ENCODE data around the gene RAD21L1.

The RAD21L1 gene

GRCh38 chr20:1202762-1203504, 22.9 kb upstream of the RAD21L1 start, which contains the start of gene C20orf202:
TSS of gene C20orf202 (plus strand) at chr20:1203454. CDS start at chr20:1203586, 132 bp downstream.
- no peaks in the 10 kb centered on the region for H3K27me3 ChIP-seq (ENCODE audit: control insufficient read depth, insufficient read depth, low read length)
- H3K36me3 ChIP-seq (ENCODE audit: control insufficient read depth, insufficient read depth, low read length), result no peaks in the 10 kb centered on the region
- no peak within 1 kb of the TSS for H3K9ac ChIP-seq (ENCODE audit: low read depth, low read length)
- no peaks in the 10 kb centered on the region for H3K9me3 ChIP-seq (ENCODE audit: control insufficient read depth, insufficient read depth, low read length)
- H3K4me3 ChIP-seq (ENCODE audit: low read depth, low read length), result no peak within 1 kb of the TSS
- no peaks in the 10 kb centered on the region for H3K4me1 ChIP-seq (ENCODE audit: control insufficient read depth, insufficient read depth, low read length)

- Histone ChIP-seq H3K4me1 (ENCODE audit: control insufficient read depth, insufficient read depth, low read length) (no peaks in the 10 kb centered on the region), H3K36me3 (ENCODE audit: control insufficient read depth, insufficient read depth, low read length) (no peaks in the 10 kb centered on the region), H3K4me3 (ENCODE audit: low read depth, low read length) (no peak overlapping the region), H3K27me3 (ENCODE audit: control insufficient read depth, insufficient read depth, low read length) (no peaks in the 10 kb centered on the region), H3K9me3 (ENCODE audit: control insufficient read depth, insufficient read depth, low read length) (no peaks in the 10 kb centered on the region), H3K9ac (ENCODE audit: low read depth, low read length) (no peak overlapping the region)
Observed at GRCh38 chr20:1203630-1204029, 22.2 kb upstream of the RAD21L1 start.

GRCh38 chr20:1204113-1204512, 21.7 kb upstream of the RAD21L1 start:
- Histone ChIP-seq H3K4me3 (ENCODE audit: low read depth, low read length) (no peak overlapping the region), H3K36me3 (ENCODE audit: control insufficient read depth, insufficient read depth, low read length) (no peaks in the 10 kb centered on the region), H3K4me1 (ENCODE audit: control insufficient read depth, insufficient read depth, low read length) (no peaks in the 10 kb centered on the region), H3K9me3 (ENCODE audit: control insufficient read depth, insufficient read depth, low read length) (no peaks in the 10 kb centered on the region), H3K9ac (ENCODE audit: low read depth, low read length) (no peak overlapping the region), H3K27me3 (ENCODE audit: control insufficient read depth, insufficient read depth, low read length) (no peaks in the 10 kb centered on the region)

GRCh38 chr20:1204576-1204975, 21.3 kb upstream of the RAD21L1 start:
- no peaks in the 10 kb centered on the region for H3K36me3 ChIP-seq (ENCODE audit: control insufficient read depth, insufficient read depth, low read length)
- no peaks in the 10 kb centered on the region for H3K4me1 ChIP-seq (ENCODE audit: control insufficient read depth, insufficient read depth, low read length)
- H3K9me3 ChIP-seq (ENCODE audit: control insufficient read depth, insufficient read depth, low read length), result no peaks in the 10 kb centered on the region
- H3K4me3 ChIP-seq (ENCODE audit: low read depth, low read length), result no peak overlapping the region
- H3K27me3 ChIP-seq (ENCODE audit: control insufficient read depth, insufficient read depth, low read length), result no peaks in the 10 kb centered on the region
- no peak overlapping the region for H3K9ac ChIP-seq (ENCODE audit: low read depth, low read length)

DNA sequence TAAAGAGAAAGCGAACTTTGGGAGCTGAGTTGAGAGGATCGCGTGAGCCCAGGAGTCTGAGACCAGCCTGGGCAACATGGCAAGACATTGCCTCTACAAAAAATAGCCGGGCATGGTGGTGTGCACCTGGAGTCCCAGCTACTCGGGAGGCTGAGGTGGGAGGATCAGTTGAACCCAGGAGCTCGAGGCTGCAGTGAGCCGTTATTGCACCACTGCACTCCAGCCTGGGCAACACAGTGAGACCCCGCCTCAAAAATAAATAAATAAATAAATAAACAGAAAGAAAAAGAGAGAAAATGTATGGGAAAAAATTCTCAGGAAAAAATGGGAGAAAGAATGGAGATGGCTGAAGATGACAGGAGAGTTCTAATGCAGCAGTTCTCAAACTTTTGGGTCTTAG, 20.0 kb upstream of the RAD21L1 start:
- Histone ChIP-seq H3K4me3 (ENCODE audit: low read depth, low read length) (no peak overlapping the region), H3K9ac (ENCODE audit: low read depth, low read length) (no peak overlapping the region), H3K9me3 (ENCODE audit: control insufficient read depth, insufficient read depth, low read length) (no peaks in the 10 kb centered on the region), H3K27me3 (ENCODE audit: control insufficient read depth, insufficient read depth, low read length) (no peaks in the 10 kb centered on the region), H3K36me3 (ENCODE audit: control insufficient read depth, insufficient read depth, low read length) (no peaks in the 10 kb centered on the region), H3K4me1 (ENCODE audit: control insufficient read depth, insufficient read depth, low read length) (no peaks in the 10 kb centered on the region)

GRCh38 chr20:1206366-1207148, 19.3 kb upstream of the RAD21L1 start:
- Histone ChIP-seq H3K4me3 (ENCODE audit: low read depth, low read length) (no peak overlapping the region), H3K4me1 (ENCODE audit: control insufficient read depth, insufficient read depth, low read length) (no peaks in the 10 kb centered on the region), H3K36me3 (ENCODE audit: control insufficient read depth, insufficient read depth, low read length) (no peaks in the 10 kb centered on the region), H3K27me3 (ENCODE audit: control insufficient read depth, insufficient read depth, low read length) (no peaks in the 10 kb centered on the region), H3K9me3 (ENCODE audit: control insufficient read depth, insufficient read depth, low read length) (no peaks in the 10 kb centered on the region), H3K9ac (ENCODE audit: low read depth, low read length) (no peak overlapping the region)

DNA sequence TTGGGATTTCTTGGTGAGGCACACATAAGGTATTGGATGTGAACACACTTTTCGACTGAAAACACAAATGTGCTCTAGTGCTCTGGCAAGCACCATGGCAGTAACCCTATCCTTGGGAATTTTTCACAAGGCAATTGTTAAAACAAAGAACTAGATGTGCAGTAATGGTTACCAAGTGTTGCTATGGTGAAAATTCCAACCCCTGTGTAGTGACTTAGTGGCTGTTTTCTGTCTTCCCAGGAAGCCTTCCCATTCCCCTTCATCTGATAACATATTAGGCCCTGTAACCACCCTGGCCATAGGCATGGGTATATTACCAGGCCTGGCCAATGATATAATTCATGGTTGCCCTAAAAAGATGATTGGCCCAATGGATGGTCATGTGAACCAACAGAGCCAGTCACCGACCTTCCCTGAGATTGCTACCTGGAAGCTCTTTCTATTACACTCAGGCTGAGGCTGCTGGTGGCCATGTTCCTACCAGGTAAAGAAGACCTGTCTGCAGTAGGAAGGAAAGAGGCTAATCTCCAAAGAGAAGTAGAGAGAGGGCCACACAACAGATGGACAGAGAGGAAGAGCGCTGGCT, 18.5 kb upstream of the RAD21L1 start:
- no peak overlapping the region for H3K9ac ChIP-seq (ENCODE audit: low read depth, low read length)

DNA sequence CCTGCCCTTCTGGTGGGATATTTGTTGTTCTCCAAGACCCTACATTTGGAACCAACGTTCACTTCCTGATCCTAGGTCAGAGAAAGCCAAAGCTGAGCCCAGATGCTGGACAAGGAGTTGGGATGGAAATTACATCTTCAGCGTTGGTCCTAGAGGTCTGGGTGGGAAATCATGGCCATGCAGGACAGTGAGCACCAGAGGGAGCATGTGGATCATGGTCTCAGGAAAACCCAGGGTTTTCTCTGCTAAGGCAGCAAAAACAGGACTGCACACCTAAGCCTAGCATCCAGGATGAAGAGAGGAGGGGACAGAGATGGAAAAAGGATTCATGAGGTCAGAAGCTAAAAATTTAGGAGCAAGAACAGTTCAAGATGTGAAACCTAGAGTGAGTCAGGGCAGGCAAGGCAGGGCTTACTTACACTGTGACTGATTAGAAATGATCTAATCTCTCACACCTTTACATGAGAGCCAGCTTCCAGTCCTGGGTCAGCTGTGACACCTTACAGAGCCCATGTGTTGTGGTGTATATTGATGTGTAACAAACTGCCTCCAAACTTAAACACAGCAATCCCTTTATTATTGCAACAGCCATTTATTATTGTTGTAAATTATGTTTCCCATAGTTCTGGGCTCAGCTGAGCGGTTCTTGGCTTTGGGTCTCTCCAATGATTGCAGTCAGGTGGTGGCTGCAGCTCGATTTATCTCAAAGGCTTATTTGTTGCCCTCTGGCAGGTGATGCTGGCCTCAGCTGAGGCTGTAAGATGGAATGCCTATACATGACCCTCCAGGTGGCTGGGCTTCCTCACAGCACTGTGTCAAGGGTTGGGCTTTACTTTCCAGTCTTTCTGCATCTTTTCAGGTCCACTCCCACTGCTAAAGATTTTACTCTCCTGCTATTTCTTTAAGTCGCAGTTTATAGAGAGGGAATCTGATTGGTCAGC, 16.1 kb upstream of the RAD21L1 start:
- Histone ChIP-seq H3K9ac (ENCODE audit: low read depth, low read length) (no peak overlapping the region), H3K9me3 (ENCODE audit: control insufficient read depth, insufficient read depth, low read length) (no peaks in the 10 kb centered on the region), H3K36me3 (ENCODE audit: control insufficient read depth, insufficient read depth, low read length) (no peaks in the 10 kb centered on the region), H3K4me3 (ENCODE audit: low read depth, low read length) (no peak overlapping the region), H3K27me3 (ENCODE audit: control insufficient read depth, insufficient read depth, low read length) (peaks cover 9% of the 10 kb centered on the region), H3K4me1 (ENCODE audit: control insufficient read depth, insufficient read depth, low read length) (peaks cover 6% of the 10 kb centered on the region)

More for the DNA sequence above, 18.5 kb upstream of the RAD21L1 start:
- Histone ChIP-seq H3K36me3 (ENCODE audit: control insufficient read depth, insufficient read depth, low read length) (no peaks in the 10 kb centered on the region), H3K4me3 (ENCODE audit: low read depth, low read length) (no peak overlapping the region), H3K4me1 (ENCODE audit: control insufficient read depth, insufficient read depth, low read length) (peaks cover 2% of the 10 kb centered on the region), H3K27me3 (ENCODE audit: control insufficient read depth, insufficient read depth, low read length) (no peaks in the 10 kb centered on the region), H3K9me3 (ENCODE audit: control insufficient read depth, insufficient read depth, low read length) (no peaks in the 10 kb centered on the region)

DNA sequence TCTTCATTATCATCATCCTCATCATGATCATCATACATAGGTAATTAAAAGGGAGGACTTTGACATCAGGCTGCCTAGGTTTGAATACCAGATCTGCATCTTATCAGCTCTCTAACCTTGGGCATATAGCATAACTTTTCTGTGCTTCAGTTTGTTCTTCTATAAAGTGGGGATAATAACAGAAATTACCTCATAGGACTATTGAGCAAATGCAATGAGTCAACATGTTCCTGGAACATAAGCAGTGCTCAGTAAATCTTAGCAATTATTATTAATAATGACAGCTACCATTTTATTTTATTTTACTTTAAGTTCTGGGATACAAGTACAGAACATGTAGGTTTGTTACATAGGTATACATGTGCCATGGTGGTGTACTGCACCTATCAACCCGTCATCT, 15.3 kb upstream of the RAD21L1 start:
- H3K36me3 ChIP-seq (ENCODE audit: control insufficient read depth, insufficient read depth, low read length), result no peaks in the 10 kb centered on the region
- peaks cover 10% of the 10 kb centered on the region for H3K27me3 ChIP-seq (ENCODE audit: control insufficient read depth, insufficient read depth, low read length)
- H3K4me3 ChIP-seq (ENCODE audit: low read depth, low read length), result no peak overlapping the region
- no peaks in the 10 kb centered on the region for H3K9me3 ChIP-seq (ENCODE audit: control insufficient read depth, insufficient read depth, low read length)
- peaks cover 6% of the 10 kb centered on the region for H3K4me1 ChIP-seq (ENCODE audit: control insufficient read depth, insufficient read depth, low read length)
- H3K9ac ChIP-seq (ENCODE audit: low read depth, low read length), result no peak overlapping the region

- Histone ChIP-seq H3K4me3 (ENCODE audit: low read depth, low read length) (no peak overlapping the region), H3K9ac (ENCODE audit: low read depth, low read length) (no peak overlapping the region), H3K9me3 (ENCODE audit: control insufficient read depth, insufficient read depth, low read length) (no peaks in the 10 kb centered on the region), H3K27me3 (ENCODE audit: control insufficient read depth, insufficient read depth, low read length) (peaks cover 10% of the 10 kb centered on the region), H3K36me3 (ENCODE audit: control insufficient read depth, insufficient read depth, low read length) (no peaks in the 10 kb centered on the region), H3K4me1 (ENCODE audit: control insufficient read depth, insufficient read depth, low read length) (peaks cover 6% of the 10 kb centered on the region)
Observed at GRCh38 chr20:1212023-1212422, 13.8 kb upstream of the RAD21L1 start.
